ENCODE results near the gene ZNF808.
"Not testable (repeated sequence)": the region's sequence is repeated elsewhere in the genome, so short reads cannot be mapped to it uniquely, and the experiment has no call there.

Gene ZNF808

GRCh38 chr19:52593441-52593840 lies 66.0 kb downstream of the ZNF808 start:
- DNase-seq (ENCODE audit: low read depth, low spot score): not testable (repeated sequence)

GRCh38 chr19:52599241-52599640 lies 71.8 kb downstream of the ZNF808 start:
- no peak for DNase-seq (ENCODE audit: low read depth, low spot score)

GRCh38 chr19:52600639-52601024 lies 73.2 kb downstream of the ZNF808 start:
- DNase-seq (ENCODE audit: low read depth, low spot score): no peak

GRCh38 chr19:52601025-52601973 lies 73.8 kb downstream of the ZNF808 start:
- no peak for DNase-seq (ENCODE audit: low read depth, low spot score)

- DNase-seq (ENCODE audit: low read depth, low spot score): not testable (repeated sequence)
Measured at GRCh38 chr19:52601974-52602366, 74.5 kb downstream of the ZNF808 start.

- no peak for DNase-seq (ENCODE audit: low read depth, low spot score)
Measured at GRCh38 chr19:52602941-52603340, 75.5 kb downstream of the ZNF808 start.

GRCh38 chr19:52603558-52604207 lies 76.2 kb downstream of the ZNF808 start:
- DNase-seq (ENCODE audit: low read depth, low spot score): no peak

Data from iPS DF 19.7 (cell line).